GM12878 (cell line): Measurements from ENCODE around the gene ANXA2R. TPM values are rescaled to one million over a fixed set of nuclear protein-coding genes. Genes with fewer than 3 reads are reported as not detected.

Experiments used
- ATAC-seq: fragments of 200-7000 bp; cut with Tn5 transposase; 3 replicates; pipeline ENCODE4 v1.9.1; 2020; ENCODE audit warnings: mild to moderate bottlenecking, moderate library complexity
- BruUV-seq: library from RNA; stranded (reverse); fragments of 400-500 nt; replicated peaks from 2 replicates; lab custom pipeline; 2021; lab: Mats Ljungman, UMichigan
- CTCF ChIA-PET: fragments of 300-600 bp; sonication (Branson Sonifier 250); formaldehyde crosslinking; extraction: SDS; loops from one replicate; lab custom pipeline; 2021; ENCODE audit warnings: inconsistent platforms; lab: Yijun Ruan, JAX
- POLR2A ChIA-PET: fragments of 350-600 bp; formaldehyde crosslinking; extraction: SDS; loops from one replicate; lab custom pipeline; 2021; ENCODE audit warnings: inconsistent platforms; lab: Charles Lee
- RAD21 ChIA-PET: fragments of 300-600 bp; sonication (Branson Sonifier 250); formaldehyde crosslinking; loops from one replicate; lab custom pipeline; 2023; ENCODE audit warnings: antibody characterized with exemption; ENCODE audit not compliant: unreplicated experiment; lab: Charles Lee
- SMC1A ChIA-PET: fragments of 300-600 bp; sonication (Branson Sonifier 250); formaldehyde crosslinking; loops from one replicate; lab custom pipeline; 2023; ENCODE audit not compliant: unreplicated experiment, uncharacterized antibody; lab: Charles Lee
- DNase-seq: peaks from one replicate; pipeline ENCODE4 v3.0.0-alpha.2; 2011; ENCODE audit warnings: low read depth, low spot score
- FAIRE-seq: peaks from 3 replicates; lab custom pipeline; 2011; peaks lifted over from hg19 to GRCh38; lab: Jason Lieb, UNC
- H2AFZ ChIP-seq: 2 replicates; pipeline ENCODE4 v1.6.0; 2011; ENCODE audit warnings: low read depth, low read length, control low read depth; ENCODE audit not compliant: control insufficient read depth
- H3K27ac ChIP-seq: 2 replicates; pipeline ENCODE4 v1.5.1; 2011; ENCODE audit warnings: control low read depth; ENCODE audit not compliant: control insufficient read depth, insufficient read depth
- H3K27me3 ChIP-seq, 2 experiments: replicated peaks in 1 of 2; 2 replicates each; pipeline versions ENCODE4 v1.6.0 to v1.6.1; 2011; ENCODE audit warnings: low read length in 1 of 2; ENCODE audit not compliant: control insufficient read depth in 2 of 2, insufficient read depth in 2 of 2
- H3K36me3 ChIP-seq, 2 experiments: 2 replicates each; pipeline ENCODE4 v1.5.1; 2011; ENCODE audit warnings: low read length in 1 of 2; ENCODE audit not compliant: control insufficient read depth in 2 of 2, insufficient read depth in 2 of 2
- H3K4me1 ChIP-seq: 2 replicates; pipeline ENCODE4 v1.6.1; 2011; ENCODE audit warnings: mild to moderate bottlenecking, low read length, moderate library complexity, mixed read lengths; ENCODE audit not compliant: control insufficient read depth, insufficient read depth
- H3K4me2 ChIP-seq: 2 replicates; pipeline ENCODE4 v1.6.0; 2011; ENCODE audit warnings: control low read depth; ENCODE audit not compliant: control insufficient read depth, insufficient read depth
- H3K4me3 ChIP-seq: fragments of 200-600 bp; sonication (generic); 2 replicates; pipeline ENCODE4 v1.5.1; 2016
- H3K79me2 ChIP-seq: 2 replicates; pipeline ENCODE4 v1.6.0; 2011; ENCODE audit warnings: low read length; ENCODE audit not compliant: control insufficient read depth, insufficient read depth
- H3K9ac ChIP-seq: 2 replicates; pipeline ENCODE4 v1.8.0; 2011; ENCODE audit warnings: low read length, control low read depth, mixed read lengths; ENCODE audit not compliant: control insufficient read depth, insufficient read depth
- H3K9me3 ChIP-seq: replicated peaks from 3 replicates; pipeline ENCODE4 v1.5.1; 2011; ENCODE audit warnings: mild to moderate bottlenecking, low read length; ENCODE audit not compliant: control insufficient read depth, insufficient read depth
- H4K20me1 ChIP-seq: 2 replicates; pipeline ENCODE4 v1.6.0; 2011; ENCODE audit not compliant: control insufficient read depth, insufficient read depth
- ASH2L ChIP-seq: fragments of 300-600, 200-600 bp; sonication (generic); IDR thresholded peaks from 2 replicates; pipeline ENCODE4 v1.6.1; 2017; ENCODE audit warnings: low read depth, mild to moderate bottlenecking, borderline replicate concordance
- E4F1 ChIP-seq: fragments of 450-650 bp; IDR thresholded peaks from 2 replicates; pipeline ENCODE4 v1.6.1; 2018; ENCODE audit warnings: borderline replicate concordance, mild to moderate bottlenecking; ENCODE audit not compliant: partially characterized antibody
- IKZF1 ChIP-seq: fragments of 450-650 bp; conservative IDR thresholded peaks from 2 replicates; pipeline ENCODE4 v1.6.1; 2017; ENCODE audit warnings: antibody characterized with exemption, mild to moderate bottlenecking
- MYC ChIP-seq: IDR thresholded peaks from 2 replicates; pipeline ENCODE4 v1.6.1; 2011; ENCODE audit warnings: mild to moderate bottlenecking, low read length, moderate library complexity, inconsistent platforms; ENCODE audit not compliant: insufficient read depth, insufficient replicate concordance, insufficient read length, severe bottlenecking
- NBN ChIP-seq: fragments of 450-650 bp; IDR thresholded peaks from 2 replicates; pipeline ENCODE4 v1.6.1; 2016
- PBX3 ChIP-seq: IDR thresholded peaks from 2 replicates; pipeline ENCODE4 v1.6.1; 2011; ENCODE audit warnings: mild to moderate bottlenecking, low read depth, low read length, moderate library complexity; ENCODE audit not compliant: insufficient replicate concordance
- RAD51 ChIP-seq: fragments of 450-650 bp; IDR thresholded peaks from 2 replicates; pipeline ENCODE4 v1.6.1; 2016; ENCODE audit warnings: moderate library complexity, mild to moderate bottlenecking, inconsistent platforms
- RBBP5 ChIP-seq: fragments of 200-600 bp; sonication (generic); conservative IDR thresholded peaks from 2 replicates; pipeline ENCODE4 v1.6.1; 2016
- ZNF384 ChIP-seq: IDR thresholded peaks from 2 replicates; pipeline ENCODE4 v1.6.1; 2012; ENCODE audit warnings: low read depth, mild to moderate bottlenecking, low read length, improper control_type of control experiment, borderline replicate concordance
- WGBS: methylation state at CpG from one replicate; pipeline ENCODE4 v1.1.6; 2016; ENCODE audit warnings: low lambda C conversion rate; ENCODE audit not compliant: insufficient replicate concordance, insufficient coverage; ENCODE audit errors: missing lambda C conversion rate; 5-methylcytosine and 5-hydroxymethylcytosine counted together
- in situ Hi-C: fragments of 300-500 bp; cut with MboI; formaldehyde crosslinking; loops from 9 replicates; pipeline ENCODE4 v1.14.3; 2018; ENCODE audit warnings: mixed read lengths
- intact Hi-C: fragments of 100-400 bp; cut with micrococcal nuclease; formaldehyde crosslinking; loops from one replicate; pipeline ENCODE4 v1.14.2; 2022; ENCODE audit not compliant: unreplicated experiment
- polyA plus RNA-seq, 11 experiments: library from polyadenylated mRNA; depleted of rRNA in 4 of 11; unstranded in 6 of 11; stranded (reverse) in 5 of 11; fragments of >200 nt; fragmentation: Nextera tagmentation in 4 of 11; fragmentation: Illumina TruSeq in 1 of 11; extraction: Ambion mirVana in 4 of 11; extraction: Trizol in 1 of 11; gene quantifications; 1 replicate in 1 of 11; 2 replicates in 10 of 11; pipeline versions ENCODE4 v1.2.1 to v1.2.3, GENCODE V29; 2011 to 2016; ENCODE audit warnings: inconsistent platforms in 2 of 11, missing spikeins in 2 of 11, low read depth in 1 of 11
- total RNA-seq, 4 experiments: library from RNA; depleted of rRNA in 3 of 4; stranded (reverse); fragments of >200 nt in 3 of 4; fragmentation: Illumina TruSeq in 1 of 4; extraction: Trizol in 1 of 4; gene quantifications; 2 replicates each; pipeline versions ENCODE4 v1.2.1 to v1.2.3, GENCODE V29; 2013 to 2021
- TF ChIP-seq, protein P1 (sequence below): fragments of 450-650 bp; formaldehyde crosslinking; IDR thresholded peaks from 2 replicates; pipeline ENCODE4 v1.4.0; 2020; ENCODE audit warnings: mild to moderate bottlenecking, moderate library complexity
- TF ChIP-seq, protein P2 (sequence below): fragments of 450-650 bp; IDR thresholded peaks from 2 replicates; pipeline ENCODE4 v1.6.1; 2017; ENCODE audit warnings: mild to moderate bottlenecking, moderate library complexity

The ANXA2R gene
- total and polyA plus RNA-seq, 10 of the 15 experiments (the other 5 are each of a cell fraction or from before 2014, with no cell fraction given), result 2.3 to 7.8 (median 4.4) TPM

DNA sequence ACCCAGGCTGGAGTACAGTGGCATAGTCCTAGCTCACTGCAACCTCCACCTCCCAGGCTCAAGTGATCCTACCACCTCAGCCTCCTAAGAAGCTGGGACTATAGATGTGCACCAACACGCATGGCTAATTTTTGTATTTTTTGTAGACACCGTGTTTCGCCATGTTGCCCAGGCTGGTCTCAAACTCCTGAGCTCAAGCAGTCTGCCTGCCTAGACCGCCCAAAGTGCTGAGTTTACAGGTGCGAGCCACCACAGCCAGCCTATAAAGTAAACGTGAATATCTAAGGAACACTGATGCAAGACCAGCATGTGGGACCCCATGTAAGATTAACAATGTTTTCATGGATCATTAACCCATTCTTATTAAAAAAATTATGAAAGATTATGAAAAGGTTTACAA is 15.9 kb downstream of the ANXA2R start:
- Histone ChIP-seq H3K9ac (no peak overlapping the region), H3K9me3 (no peaks in the 10 kb centered on the region), H3K4me2 (no peak overlapping the region), H4K20me1 (no peaks in the 10 kb centered on the region), H3K27me3 (no peaks in the 10 kb centered on the region), H2AFZ (no peak overlapping the region), H3K4me3 (no peak overlapping the region), H3K36me3 (no peaks in the 10 kb centered on the region), H3K4me1 (no peaks in the 10 kb centered on the region), H3K79me2 (no peaks in the 10 kb centered on the region), H3K27ac (no peak overlapping the region)
- DNase-seq, result no peak
- ChIA-PET POLR2A (interaction anchor here (0.5 kb wide), 1 partner anchor 484 kb away, joined by 4 read pairs; no protein-coding TSS in a partner anchor), RAD21 (no interaction called here), CTCF (interaction anchor here (0.9 to 1.2 kb wide), 5 partner anchors 17 to 135 kb away, joined by 3 to 4 read pairs (median 3); no protein-coding TSS in a partner anchor), SMC1A (interaction anchor here (0.9 to 9.1 kb wide), 2 partner anchors 15 to 36 kb away, joined by 4 to 111 read pairs; partner anchors contain the start of gene ANXA2R)
- no peak for ATAC-seq
- in situ Hi-C loops (no loop called here), intact Hi-C loops (no loop called here)
- BruUV-seq, result no TSS peak
- no peak for FAIRE-seq
- 96% methylated on average over 6 of the region's 6 CpGs for WGBS
- no peak for TF ChIP-seq ASH2L
- TF ChIP-seq RBBP5, result no peak
- TF ChIP-seq E4F1, result no peak
- TF ChIP-seq, protein P1, sequence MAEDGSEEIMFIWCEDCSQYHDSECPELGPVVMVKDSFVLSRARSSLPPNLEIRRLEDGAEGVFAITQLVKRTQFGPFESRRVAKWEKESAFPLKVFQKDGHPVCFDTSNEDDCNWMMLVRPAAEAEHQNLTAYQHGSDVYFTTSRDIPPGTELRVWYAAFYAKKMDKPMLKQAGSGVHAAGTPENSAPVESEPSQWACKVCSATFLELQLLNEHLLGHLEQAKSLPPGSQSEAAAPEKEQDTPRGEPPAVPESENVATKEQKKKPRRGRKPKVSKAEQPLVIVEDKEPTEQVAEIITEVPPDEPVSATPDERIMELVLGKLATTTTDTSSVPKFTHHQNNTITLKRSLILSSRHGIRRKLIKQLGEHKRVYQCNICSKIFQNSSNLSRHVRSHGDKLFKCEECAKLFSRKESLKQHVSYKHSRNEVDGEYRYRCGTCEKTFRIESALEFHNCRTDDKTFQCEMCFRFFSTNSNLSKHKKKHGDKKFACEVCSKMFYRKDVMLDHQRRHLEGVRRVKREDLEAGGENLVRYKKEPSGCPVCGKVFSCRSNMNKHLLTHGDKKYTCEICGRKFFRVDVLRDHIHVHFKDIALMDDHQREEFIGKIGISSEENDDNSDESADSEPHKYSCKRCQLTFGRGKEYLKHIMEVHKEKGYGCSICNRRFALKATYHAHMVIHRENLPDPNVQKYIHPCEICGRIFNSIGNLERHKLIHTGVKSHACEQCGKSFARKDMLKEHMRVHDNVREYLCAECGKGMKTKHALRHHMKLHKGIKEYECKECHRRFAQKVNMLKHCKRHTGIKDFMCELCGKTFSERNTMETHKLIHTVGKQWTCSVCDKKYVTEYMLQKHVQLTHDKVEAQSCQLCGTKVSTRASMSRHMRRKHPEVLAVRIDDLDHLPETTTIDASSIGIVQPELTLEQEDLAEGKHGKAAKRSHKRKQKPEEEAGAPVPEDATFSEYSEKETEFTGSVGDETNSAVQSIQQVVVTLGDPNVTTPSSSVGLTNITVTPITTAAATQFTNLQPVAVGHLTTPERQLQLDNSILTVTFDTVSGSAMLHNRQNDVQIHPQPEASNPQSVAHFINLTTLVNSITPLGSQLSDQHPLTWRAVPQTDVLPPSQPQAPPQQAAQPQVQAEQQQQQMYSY (CRISPR knock-in tag), result no peak
- TF ChIP-seq MYC, result no peak
- no peak for TF ChIP-seq IKZF1
- no peak for TF ChIP-seq PBX3
- no peak for TF ChIP-seq RAD51
- TF ChIP-seq, protein P2, sequence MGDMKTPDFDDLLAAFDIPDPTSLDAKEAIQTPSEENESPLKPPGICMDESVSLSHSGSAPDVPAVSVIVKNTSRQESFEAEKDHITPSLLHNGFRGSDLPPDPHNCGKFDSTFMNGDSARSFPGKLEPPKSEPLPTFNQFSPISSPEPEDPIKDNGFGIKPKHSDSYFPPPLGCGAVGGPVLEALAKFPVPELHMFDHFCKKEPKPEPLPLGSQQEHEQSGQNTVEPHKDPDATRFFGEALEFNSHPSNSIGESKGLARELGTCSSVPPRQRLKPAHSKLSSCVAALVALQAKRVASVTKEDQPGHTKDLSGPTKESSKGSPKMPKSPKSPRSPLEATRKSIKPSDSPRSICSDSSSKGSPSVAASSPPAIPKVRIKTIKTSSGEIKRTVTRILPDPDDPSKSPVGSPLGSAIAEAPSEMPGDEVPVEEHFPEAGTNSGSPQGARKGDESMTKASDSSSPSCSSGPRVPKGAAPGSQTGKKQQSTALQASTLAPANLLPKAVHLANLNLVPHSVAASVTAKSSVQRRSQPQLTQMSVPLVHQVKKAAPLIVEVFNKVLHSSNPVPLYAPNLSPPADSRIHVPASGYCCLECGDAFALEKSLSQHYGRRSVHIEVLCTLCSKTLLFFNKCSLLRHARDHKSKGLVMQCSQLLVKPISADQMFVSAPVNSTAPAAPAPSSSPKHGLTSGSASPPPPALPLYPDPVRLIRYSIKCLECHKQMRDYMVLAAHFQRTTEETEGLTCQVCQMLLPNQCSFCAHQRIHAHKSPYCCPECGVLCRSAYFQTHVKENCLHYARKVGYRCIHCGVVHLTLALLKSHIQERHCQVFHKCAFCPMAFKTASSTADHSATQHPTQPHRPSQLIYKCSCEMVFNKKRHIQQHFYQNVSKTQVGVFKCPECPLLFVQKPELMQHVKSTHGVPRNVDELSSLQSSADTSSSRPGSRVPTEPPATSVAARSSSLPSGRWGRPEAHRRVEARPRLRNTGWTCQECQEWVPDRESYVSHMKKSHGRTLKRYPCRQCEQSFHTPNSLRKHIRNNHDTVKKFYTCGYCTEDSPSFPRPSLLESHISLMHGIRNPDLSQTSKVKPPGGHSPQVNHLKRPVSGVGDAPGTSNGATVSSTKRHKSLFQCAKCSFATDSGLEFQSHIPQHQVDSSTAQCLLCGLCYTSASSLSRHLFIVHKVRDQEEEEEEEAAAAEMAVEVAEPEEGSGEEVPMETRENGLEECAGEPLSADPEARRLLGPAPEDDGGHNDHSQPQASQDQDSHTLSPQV, result no peak
- TF ChIP-seq ZNF384, result no peak
- TF ChIP-seq NBN, result no peak
